HepG2 (cell line): ENCODE results near the gene PHACTR3. TPM values are rescaled to one million over a fixed set of nuclear protein-coding genes. Genes with fewer than 3 reads are reported as not detected.

Experiments used
- ATAC-seq: fragments of 200-7000 bp; cut with Tn5 transposase; 3 replicates; pipeline ENCODE4 v1.9.1; 2020; ENCODE audit warnings: mild to moderate bottlenecking, moderate library complexity
- BruUV-seq: library from RNA; stranded (reverse); fragments of 400-500 nt; replicated peaks from 2 replicates; lab custom pipeline; 2021; lab: Mats Ljungman, UMichigan
- CTCF ChIA-PET: fragments of 300-600 bp; formaldehyde crosslinking; extraction: SDS; loops from one replicate; lab custom pipeline; 2021; ENCODE audit warnings: low total read pairs, inconsistent platforms, low intra/inter-chr PET ratio; lab: Yijun Ruan, JAX
- POLR2A ChIA-PET: fragments of 350-600 bp; sonication (Branson Sonifier 250); formaldehyde crosslinking; loops from one replicate; lab custom pipeline; 2020; ENCODE audit warnings: antibody characterized with exemption, inconsistent platforms; lab: Yijun Ruan, JAX
- DNase-seq: peaks from one replicate; pipeline ENCODE4 v3.0.0-alpha.2; 2015; ENCODE audit warnings: low spot score
- FAIRE-seq: peaks from 3 replicates; lab custom pipeline; 2011; peaks lifted over from hg19 to GRCh38; lab: Jason Lieb, UNC
- H2AFZ ChIP-seq: one replicate; pipeline ENCODE4 v1.6.1; 2011; ENCODE audit warnings: low read length, inconsistent platforms
- H3K27ac ChIP-seq: fragments of 300-600 bp; 3 replicates; pipeline ENCODE4 v1.8.0; 2011; ENCODE audit warnings: mixed run types, mild to moderate bottlenecking, mixed read lengths, low read length, inconsistent platforms; ENCODE audit not compliant: insufficient read depth; ENCODE audit errors: extremely low read length
- H3K27me3 ChIP-seq, 2 experiments: fragments of 200-600 bp in 1 of 2; 2 replicates in 1 of 2; 3 replicates in 1 of 2; pipeline versions ENCODE4 v1.6.0 to v1.8.0; 2011; ENCODE audit warnings: low read length in 2 of 2, mild to moderate bottlenecking in 2 of 2, moderate library complexity in 2 of 2, inconsistent platforms in 1 of 2; ENCODE audit not compliant: insufficient read depth in 2 of 2, control insufficient read depth in 1 of 2
- H3K36me3 ChIP-seq, 2 experiments: fragments of 200-600 bp in 1 of 2; replicated peaks in 1 of 2; 2 replicates in 1 of 2; 3 replicates in 1 of 2; pipeline versions ENCODE4 v1.5.1 to v1.8.0; 2011; ENCODE audit warnings: low read length in 2 of 2, inconsistent platforms in 1 of 2; ENCODE audit not compliant: insufficient read depth in 2 of 2, control insufficient read depth in 1 of 2
- H3K4me1 ChIP-seq: 2 replicates; pipeline ENCODE4 v1.5.1; 2012; ENCODE audit warnings: low read length, inconsistent platforms; ENCODE audit not compliant: insufficient read depth
- H3K4me2 ChIP-seq: 2 replicates; pipeline ENCODE4 v1.6.0; 2011; ENCODE audit warnings: low read depth, low read length, inconsistent platforms
- H3K4me3 ChIP-seq, 3 experiments: fragments of 200-600 bp in 1 of 3; sonication (generic), shearing (Covaris generic) in 1 of 3; replicated peaks in 1 of 3; 2 replicates each; pipeline ENCODE4 v1.5.1; 2011 to 2016; ENCODE audit warnings: low read length in 3 of 3, inconsistent platforms in 2 of 3, low read depth in 2 of 3, mild to moderate bottlenecking in 2 of 3, control low read depth in 1 of 3, mixed read lengths in 1 of 3; ENCODE audit not compliant: insufficient read depth in 1 of 3
- H3K79me2 ChIP-seq: one replicate; pipeline ENCODE4 v1.6.1; 2011; ENCODE audit warnings: low read length, inconsistent platforms; ENCODE audit not compliant: insufficient read depth
- H3K9ac ChIP-seq: 2 replicates; pipeline ENCODE4 v1.6.0; 2011; ENCODE audit warnings: mild to moderate bottlenecking, low read depth, low read length, inconsistent platforms; ENCODE audit not compliant: insufficient read depth
- H3K9me3 ChIP-seq: 2 replicates; pipeline ENCODE4 v1.5.1; 2012; ENCODE audit warnings: mild to moderate bottlenecking, low read length
- H4K20me1 ChIP-seq: 2 replicates; pipeline ENCODE4 v1.6.0; 2011; ENCODE audit warnings: inconsistent platforms, mild to moderate bottlenecking, low read length, moderate library complexity; ENCODE audit not compliant: insufficient read depth
- CAMTA2 ChIP-seq: sonication (generic); formaldehyde crosslinking; IDR thresholded peaks from 2 replicates; pipeline ENCODE4 v1.4.0; 2020; ENCODE audit warnings: mild to moderate bottlenecking, missing genetic modification reagents, borderline replicate concordance
- CREB3 ChIP-seq: sonication (generic); formaldehyde crosslinking; IDR thresholded peaks from 2 replicates; pipeline ENCODE4 v1.5.0; 2020; ENCODE audit warnings: missing genetic modification reagents
- ELF4 ChIP-seq: sonication (generic); formaldehyde crosslinking; IDR thresholded peaks from 2 replicates; pipeline ENCODE4 v1.5.0; 2020; ENCODE audit warnings: missing genetic modification reagents, mild to moderate bottlenecking, moderate library complexity, borderline replicate concordance
- MAFF ChIP-seq: IDR thresholded peaks from 2 replicates; pipeline ENCODE4 v1.6.1; 2011; ENCODE audit warnings: low read depth, low read length, improper control_type of control experiment
- MNT ChIP-seq: fragments of 450-650 bp; IDR thresholded peaks from 2 replicates; pipeline ENCODE4 v1.6.1; 2016
- MTA1 ChIP-seq: sonication (generic); formaldehyde crosslinking; IDR thresholded peaks from 2 replicates; pipeline ENCODE4 v1.4.0; 2020; ENCODE audit warnings: missing genetic modification reagents, mild to moderate bottlenecking, borderline replicate concordance
- REPIN1 ChIP-seq: sonication (generic); formaldehyde crosslinking; IDR thresholded peaks from 2 replicates; pipeline ENCODE4 v1.8.0; 2022; ENCODE audit warnings: missing genetic modification reagents, low read depth, mild to moderate bottlenecking, borderline replicate concordance
- TEAD2 ChIP-seq: sonication (generic); formaldehyde crosslinking; IDR thresholded peaks from 2 replicates; pipeline ENCODE4 v1.9.0; 2021; ENCODE audit warnings: missing genetic modification reagents
- ZNF670 ChIP-seq: sonication (generic); formaldehyde crosslinking; IDR thresholded peaks from 2 replicates; pipeline ENCODE4 v1.8.0; 2022; ENCODE audit warnings: mild to moderate bottlenecking, missing genetic modification reagents, borderline replicate concordance
- WGBS: methylation state at CpG from one replicate; pipeline ENCODE4 v1.1.6; 2017; ENCODE audit warnings: low lambda C conversion rate; 5-methylcytosine and 5-hydroxymethylcytosine counted together
- in situ Hi-C: cut with HindIII; loops from 2 replicates; pipeline ENCODE4 v1.10.0; 2017; ENCODE audit warnings: low pct_unique_long_range_greater_than_20kb; ENCODE audit not compliant: extremely low pct_ligation_motif_present
- intact Hi-C: fragments of 100-400 bp; cut with micrococcal nuclease; formaldehyde crosslinking; loops from one replicate; pipeline ENCODE4 v1.10.0; 2022; ENCODE audit not compliant: unreplicated experiment
- polyA plus RNA-seq, 8 experiments: library from polyadenylated mRNA; depleted of rRNA in 3 of 8; stranded (reverse) in 7 of 8; unstranded in 1 of 8; fragments of >200 nt; fragmentation: Illumina TruSeq in 4 of 8; extraction: Trizol in 4 of 8; gene quantifications; 2 replicates each; pipeline versions ENCODE4 v1.2.1 to v1.2.3, GENCODE V29; 2011 to 2016; ENCODE audit warnings: low read depth in 4 of 8, missing spikeins in 1 of 8, mixed read lengths in 1 of 8; ENCODE audit not compliant: insufficient read depth in 1 of 8
- total RNA-seq, 5 experiments: library from RNA; depleted of rRNA; stranded (reverse); fragments of >200 nt; fragmentation: Illumina TruSeq; extraction: Trizol; gene quantifications; 2 replicates each; pipeline ENCODE4 v1.2.3, GENCODE V29; 2016; ENCODE audit warnings: low read depth in 1 of 5

The PHACTR3 gene
- total and polyA plus RNA-seq, 2 of the 13 experiments (the other 11 are each of a cell fraction or from before 2014, with no cell fraction given), result not detected

- no peak for ATAC-seq
- CTCF ChIA-PET, result no interaction called here
- Histone ChIP-seq H3K9me3 (no peaks in the 10 kb centered on the region), H3K27me3 (peaks cover 12 to 53% of the 10 kb centered on the region in 2 experiments; a peak in 4 of 5 replicates), H3K27ac (no peak overlapping the region), H2AFZ (no peak overlapping the region), H3K4me3 (no peak overlapping the region), H3K4me1 (no peaks in the 10 kb centered on the region), H4K20me1 (no peaks in the 10 kb centered on the region), H3K36me3 (no peaks in the 10 kb centered on the region), H3K79me2 (no peaks in the 10 kb centered on the region), H3K9ac (no peak overlapping the region), H3K4me2 (no peak overlapping the region)
- in situ Hi-C loops (no loop called here), intact Hi-C loops (no loop called here)
- no peak for FAIRE-seq
- no TSS peak for BruUV-seq
- WGBS, result 46% methylated on average over 24 of the region's 24 CpGs
- POLR2A ChIA-PET, result no interaction called here
- TF ChIP-seq ELF4 (CRISPR knock-in tag), result no peak
- TF ChIP-seq MTA1 (CRISPR knock-in tag), result no peak
- no peak for TF ChIP-seq CREB3 (CRISPR knock-in tag)
- TF ChIP-seq ZNF670 (CRISPR knock-in tag), result no peak
- TF ChIP-seq MNT, result no peak
- no peak for TF ChIP-seq REPIN1 (CRISPR knock-in tag)
- TF ChIP-seq CAMTA2 (CRISPR knock-in tag), result no peak
- TF ChIP-seq MAFF, result no peak
- no peak for TF ChIP-seq TEAD2 (CRISPR knock-in tag)
- no peak for DNase-seq
These were observed 138.2 kb downstream of the PHACTR3 start for GRCh38 chr20:59742351-59743095.
